HEK293 (cell line): ENCODE measurements around the gene GRIN2A.

Experiments used
- CTCF ChIP-seq: fragments of 450-650 bp; formaldehyde crosslinking; IDR thresholded peaks from 2 replicates; pipeline ENCODE4 v1.5.1; 2016; ENCODE audit warnings: missing biosample characterization, missing genetic modification characterization
- ZNF280C ChIP-seq: fragments of 450-650 bp; formaldehyde crosslinking; IDR thresholded peaks from 2 replicates; pipeline ENCODE4 v1.5.1; 2016; ENCODE audit warnings: missing biosample characterization, missing genetic modification characterization
- ZNF362 ChIP-seq: fragments of 450-650 bp; formaldehyde crosslinking; IDR thresholded peaks from 2 replicates; pipeline ENCODE4 v1.5.1; 2016; ENCODE audit warnings: missing biosample characterization, missing genetic modification characterization
- ZNF624 ChIP-seq: fragments of 450-650 bp; formaldehyde crosslinking; IDR thresholded peaks from 2 replicates; pipeline ENCODE4 v1.5.1; 2017; ENCODE audit warnings: missing biosample characterization, missing genetic modification characterization

- no peak for TF ChIP-seq ZNF280C (tag by site-specific recombination)
- no peak for TF ChIP-seq ZNF362 (tag by site-specific recombination)
- TF ChIP-seq ZNF624 (tag by site-specific recombination), result no peak
- no peak for TF ChIP-seq CTCF (tag by site-specific recombination)
Observed at GRCh38 chr16:9908613-9909012, 273.6 kb downstream of the GRIN2A start.
